ENCODE data around the gene JUNB. TPM values are rescaled to one million over a fixed set of nuclear protein-coding genes. Genes with fewer than 3 reads are reported as not detected.

The JUNB gene
- total RNA-seq, 1 donor from 2014 or later = 105 TPM

- intact Hi-C loops (cut with micrococcal nuclease) = no loop called here
Observed at GRCh38 chr19:12838886-12839756, 47.8 kb downstream of the JUNB start.

DNA sequence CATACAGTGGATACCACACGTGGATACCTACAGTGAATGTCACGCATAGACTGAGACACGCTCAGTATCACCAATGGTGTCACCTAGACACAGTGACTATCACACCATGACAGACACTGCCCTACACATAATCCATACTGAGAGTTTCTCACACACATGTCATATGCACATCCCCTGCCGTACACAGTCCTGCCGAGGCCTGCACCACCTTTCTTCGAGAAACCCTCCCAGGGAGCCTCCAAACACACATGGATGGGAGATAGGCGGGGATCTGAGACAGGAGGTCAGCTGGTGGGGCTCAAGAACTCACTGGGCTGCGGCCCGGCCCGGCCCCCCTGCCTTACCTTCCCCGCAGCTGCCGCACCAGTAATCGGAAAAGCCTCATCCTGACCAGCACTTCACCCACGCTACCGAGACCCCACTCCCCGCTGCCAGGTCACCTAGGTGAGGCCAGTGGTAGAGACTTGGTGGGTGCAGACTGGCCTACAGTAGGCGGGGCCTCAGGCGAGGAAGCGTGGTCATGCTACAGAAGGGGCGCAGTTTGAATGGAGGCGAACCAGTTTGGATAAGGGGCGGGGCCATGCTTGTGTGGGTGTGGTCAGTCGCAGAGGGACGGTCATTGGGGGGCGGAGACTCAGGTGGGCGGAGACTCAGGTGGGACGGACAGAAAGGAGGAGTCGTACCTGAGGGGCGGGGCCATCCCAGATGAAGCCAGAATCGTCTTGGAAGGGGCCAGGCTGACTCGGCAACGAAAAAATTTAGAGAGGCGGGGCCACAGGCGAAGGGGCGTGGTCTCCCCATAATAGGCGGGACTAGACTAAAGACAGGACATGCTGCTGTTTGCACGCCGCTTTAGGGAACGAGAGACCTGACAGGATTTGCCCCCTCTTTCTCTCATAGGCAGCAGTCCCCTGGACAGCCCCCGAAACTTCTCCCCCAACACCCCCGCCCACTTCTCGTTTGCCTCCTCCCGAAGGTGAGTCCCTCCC lies 49.1 kb downstream of the JUNB start:
- intact Hi-C loops (cut with micrococcal nuclease) = no loop called here

DNA sequence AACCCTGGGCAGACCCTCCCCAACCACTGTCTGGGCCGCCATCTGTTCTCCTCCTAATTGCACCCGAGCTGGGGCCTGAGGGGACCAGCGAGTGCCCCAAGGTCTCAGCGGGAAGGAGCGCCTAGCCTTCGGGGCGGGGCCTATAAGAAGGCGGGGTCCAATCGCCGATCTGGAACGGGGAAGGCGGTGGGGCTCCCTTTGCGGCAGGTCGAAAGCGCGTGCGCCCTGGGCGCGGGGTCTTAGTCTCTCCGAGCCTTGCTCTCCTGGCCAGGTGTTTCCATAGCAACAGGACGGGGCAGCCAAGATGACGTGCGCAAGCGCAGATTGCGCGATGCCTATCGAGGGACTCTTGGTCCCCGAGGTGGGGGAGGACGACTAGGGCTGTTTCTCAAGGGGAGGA lies 49.8 kb downstream of the JUNB start:
- intact Hi-C loops (cut with micrococcal nuclease) = no loop called here

DNA sequence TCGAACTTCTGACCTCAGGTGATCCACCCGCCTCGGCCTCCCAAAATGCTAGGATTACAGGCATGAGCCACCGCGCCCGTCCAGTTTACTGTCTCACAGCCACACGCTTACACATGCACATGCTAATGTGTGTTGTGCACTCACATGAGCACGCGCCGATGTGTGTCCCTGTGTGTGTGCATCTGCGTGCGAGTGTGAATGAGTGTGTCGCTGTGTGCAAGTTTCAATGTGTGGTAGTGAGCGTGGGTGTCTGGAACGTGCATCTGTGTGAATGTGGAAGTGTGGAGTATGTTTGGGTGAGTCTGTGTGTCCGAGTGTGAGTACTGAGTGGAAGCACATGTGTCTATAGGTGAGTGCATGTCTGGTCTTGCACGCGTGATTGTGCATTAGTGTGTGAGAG lies 51.2 kb downstream of the JUNB start:
- intact Hi-C loops (cut with micrococcal nuclease) = no loop called here

Other genes starting within 250 kb of the JUNB start
- gene ZNF564, start 240.0 kb upstream of the JUNB start, total RNA-seq = 10.1 and 12.1 TPM in 2 replicates
- gene ZNF490, start 180.7 kb upstream of the JUNB start, total RNA-seq = 13.2 TPM in 2 replicates
- 30.6 and 34.4 TPM in 2 replicates for gene ZNF791, start 180.6 kb upstream of the JUNB start, total RNA-seq
- 120 and 134 TPM in 2 replicates for gene MAN2B1, start 124.7 kb upstream of the JUNB start, total RNA-seq
- gene WDR83, start 124.7 kb upstream of the JUNB start, total RNA-seq = 18.4 and 18.6 TPM in 2 replicates
- gene DHPS, start 109.6 kb upstream of the JUNB start, total RNA-seq = 94.8 and 101 TPM in 2 replicates
- not detected in 2 replicates for gene GNG14, start 103.5 kb upstream of the JUNB start, total RNA-seq
- gene FBXW9, start 94.9 kb upstream of the JUNB start, total RNA-seq = 6.2 and 6.8 TPM in 2 replicates
- gene TNPO2, start 67.6 kb upstream of the JUNB start, total RNA-seq = 82.2 and 84.3 TPM in 2 replicates
- 176 and 181 TPM in 2 replicates for gene TRIR, start 56.8 kb upstream of the JUNB start, total RNA-seq
- 61.5 and 68.5 TPM in 2 replicates for gene GET3, start 54.0 kb upstream of the JUNB start, total RNA-seq
- gene BEST2, start 39.7 kb upstream of the JUNB start, total RNA-seq = not detected in 2 replicates
- 12.0 and 14.6 TPM in 2 replicates for gene HOOK2, start 15.9 kb upstream of the JUNB start, total RNA-seq
- 278 and 282 TPM in 2 replicates for gene PRDX2, start 10.3 kb downstream of the JUNB start, total RNA-seq
- gene THSD8, start 10.6 kb downstream of the JUNB start, total RNA-seq = 26.6 and 29.4 TPM in 2 replicates
- gene RNASEH2A, start 15.1 kb downstream of the JUNB start, total RNA-seq = 33.9 and 35.1 TPM in 2 replicates
- gene RTBDN, start 43.1 kb downstream of the JUNB start, total RNA-seq = not detected in 2 replicates
- 0.73 and 1.0 TPM in 2 replicates for gene MAST1, start 47.0 kb downstream of the JUNB start, total RNA-seq
- 22.6 and 22.7 TPM in 2 replicates for gene DNASE2, start 90.0 kb downstream of the JUNB start, total RNA-seq
- 0.11 and 0.32 TPM in 2 replicates for gene KLF1, start 95.7 kb downstream of the JUNB start, total RNA-seq
- 40.9 and 43.2 TPM in 2 replicates for gene GCDH, start 99.7 kb downstream of the JUNB start, total RNA-seq
- 2.5 and 3.8 TPM in 2 replicates for gene SYCE2, start 127.8 kb downstream of the JUNB start, total RNA-seq
- 100 TPM in 2 replicates for gene FARSA, start 142.2 kb downstream of the JUNB start, total RNA-seq
- 1,104 and 1,112 TPM in 2 replicates for gene CALR, start 147.1 kb downstream of the JUNB start, total RNA-seq
- 115 and 119 TPM in 2 replicates for gene RAD23A, start 154.4 kb downstream of the JUNB start, total RNA-seq
- 17.6 and 19.6 TPM in 2 replicates for gene GADD45GIP1, start 165.7 kb downstream of the JUNB start, total RNA-seq
- not detected in 2 replicates for gene DAND5, start 178.1 kb downstream of the JUNB start, total RNA-seq
- gene NFIX, start 204.0 kb downstream of the JUNB start, total RNA-seq = 0.91 and 1.3 TPM in 2 replicates